Measurements from ENCODE around the gene PTPN1. TPM values are rescaled to one million over a fixed set of nuclear protein-coding genes. Genes with fewer than 3 reads are reported as not detected.

The PTPN1 gene
- polyA plus RNA-seq, 1 of the 3 experiments (the other 2 are of a cell fraction) = 23.6 TPM

GRCh38 chr20:50602432-50603088 is 92.4 kb downstream of the PTPN1 start:
- Histone ChIP-seq H3K27ac (ENCODE audit: low read depth in 2 of 2, low read length in 1 of 2) (no peak overlapping the region), H3K4me3 (ENCODE audit: low read depth in 2 of 2, low read length in 1 of 2) (no peak overlapping the region), H3K4me2 (no peak overlapping the region), H3K27me3 (ENCODE audit: insufficient read depth) (no peaks in the 10 kb centered on the region), H2AFZ (ENCODE audit: low read depth) (no peak overlapping the region), H3K36me3 (replicated peaks in 1 of 2; ENCODE audit: control insufficient read depth in 1 of 2, insufficient read depth in 2 of 2, low read length in 1 of 2) (no peaks in the 10 kb centered on the region), H4K20me1 (ENCODE audit: insufficient read depth) (no peaks in the 10 kb centered on the region), H3F3A (replicated peaks; ENCODE audit: insufficient read depth) (no peaks in the 10 kb centered on the region), H3K9me3 (no peaks in the 10 kb centered on the region), H3K9me2 (no peaks in the 10 kb centered on the region), H3K9ac (no peak overlapping the region), H3K79me2 (ENCODE audit: insufficient read depth) (no peaks in the 10 kb centered on the region), H3K4me1 (ENCODE audit: control insufficient read depth in 1 of 2, insufficient read depth in 2 of 2, low read depth in 1 of 2, low read length in 1 of 2) (no peaks in the 10 kb centered on the region)
- ChIA-PET CTCF (interaction anchor here (1.0 to 1.2 kb wide), 2 partner anchors 18 to 33 kb away, joined by 3 read pairs; no protein-coding TSS in a partner anchor), POLR2A (no interaction called here)
- DNase-seq = no peak
- TF ChIP-seq ZBTB33 (IDR thresholded peaks at IDR 0.05; ENCODE audit: borderline replicate concordance, low read depth) (no peak), RXRA (IDR thresholded peaks at IDR 0.05; ENCODE audit: borderline replicate concordance, low read depth) (no peak), NRF1 (IDR thresholded peaks at IDR 0.05; ENCODE audit: low read depth, low read length) (no peak), USF1 (IDR thresholded peaks at IDR 0.05; ENCODE audit: borderline replicate concordance, low read depth) (no peak), JUND (IDR thresholded peaks at IDR 0.05) (no peak), REST (IDR thresholded peaks at IDR 0.05; ENCODE audit: low read depth, low read length) (no peak), POLR2AphosphoS5 (IDR thresholded peaks at IDR 0.05; ENCODE audit: low read depth, low read length) (no peak), FOSL2 (IDR thresholded peaks at IDR 0.05; ENCODE audit: borderline replicate concordance, low read depth) (no peak), RFX5 (IDR thresholded peaks at IDR 0.05; ENCODE audit: low read length) (no peak), TEAD4 (IDR thresholded peaks at IDR 0.05; ENCODE audit: borderline replicate concordance, insufficient read depth) (no peak), TAF1 (IDR thresholded peaks at IDR 0.05; ENCODE audit: borderline replicate concordance, low read depth, low read length) (no peak), NFIC (IDR thresholded peaks at IDR 0.05; ENCODE audit: borderline replicate concordance) (no peak), USF2 (IDR thresholded peaks at IDR 0.05; ENCODE audit: borderline replicate concordance, low read depth, low read length) (no peak), FOXJ3 (CRISPR knock-in tag; IDR thresholded peaks at IDR 0.05) (no peak), GABPA (IDR thresholded peaks at IDR 0.05; ENCODE audit: low read depth) (no peak), SMC3 (IDR thresholded peaks at IDR 0.05; ENCODE audit: low read depth, low read length) (no peak), MXI1 (IDR thresholded peaks at IDR 0.05; ENCODE audit: low read depth, low read length) (no peak), MAX (IDR thresholded peaks at IDR 0.05; ENCODE audit: low read depth) (no peak)
- WGBS (ENCODE audit: low lambda C conversion rate) = 86% methylated on average over 13 of the region's 15 CpGs
